HG03432 (cell line): ENCODE results near the gene TRIM2.
A peak's percentile ranks its signal among the peaks of the same experiment; 100 is the strongest.

Experiments used
- ATAC-seq: cut with Tn5 transposase; IDR thresholded peaks from one replicate; pipeline ENCODE4 v1.9.1; 2021; ENCODE audit warnings: mild to moderate bottlenecking, moderate library complexity; ENCODE audit not compliant: unreplicated experiment

TRIM2 gene

GRCh38 chr4:153246446-153247115 lies 42.3 kb downstream of the TRIM2 start:
- ATAC-seq = no peak

- ATAC-seq = no peak
Observed at GRCh38 chr4:153247116-153247490, 42.9 kb downstream of the TRIM2 start.

GRCh38 chr4:153248641-153249198 lies 44.5 kb downstream of the TRIM2 start:
- peak; percentile 14 for ATAC-seq

- peak; percentile 100 for ATAC-seq
Observed at GRCh38 chr4:153249199-153250041, 45.2 kb downstream of the TRIM2 start.

- ATAC-seq = no peak
Observed at GRCh38 chr4:153252122-153252521, 47.9 kb downstream of the TRIM2 start.

- no peak for ATAC-seq
Observed at GRCh38 chr4:153255233-153255632, 51.0 kb downstream of the TRIM2 start.

- ATAC-seq = no peak
Observed at GRCh38 chr4:153257151-153257620, 52.9 kb downstream of the TRIM2 start.

- no peak for ATAC-seq
Observed at GRCh38 chr4:153257991-153258390, 53.7 kb downstream of the TRIM2 start.

- no peak for ATAC-seq
Observed at GRCh38 chr4:153258750-153259149, 54.5 kb downstream of the TRIM2 start.

GRCh38 chr4:153259661-153260060 lies 55.4 kb downstream of the TRIM2 start:
- ATAC-seq = no peak

- ATAC-seq = no peak
Observed at GRCh38 chr4:153260132-153260531, 55.9 kb downstream of the TRIM2 start.

- no peak for ATAC-seq
Observed at GRCh38 chr4:153260553-153261300, 56.5 kb downstream of the TRIM2 start.

- no peak for ATAC-seq
Observed at GRCh38 chr4:153261461-153261860, 57.2 kb downstream of the TRIM2 start.

GRCh38 chr4:153261914-153262313 lies 57.7 kb downstream of the TRIM2 start:
- no peak for ATAC-seq

- no peak for ATAC-seq
Observed at GRCh38 chr4:153265306-153266047, 61.2 kb downstream of the TRIM2 start.

GRCh38 chr4:153266988-153267387 lies 62.7 kb downstream of the TRIM2 start:
- ATAC-seq = no peak

GRCh38 chr4:153267890-153268289 lies 63.6 kb downstream of the TRIM2 start:
- ATAC-seq = no peak

- no peak for ATAC-seq
Observed at GRCh38 chr4:153268295-153268694, 64.1 kb downstream of the TRIM2 start.

GRCh38 chr4:153269218-153269990 lies 65.2 kb downstream of the TRIM2 start:
- ATAC-seq = no peak

- ATAC-seq = no peak
Observed at GRCh38 chr4:153270361-153270760, 66.1 kb downstream of the TRIM2 start.
